ENCODE data around the gene ACE. TPM values are rescaled to one million over a fixed set of nuclear protein-coding genes. Genes with fewer than 3 reads are reported as not detected.

ACE gene
- total RNA-seq, 1 experiment from 2014 or later, result 4.5 TPM

GRCh38 chr17:63533433-63534077 lies 56.7 kb downstream of the ACE start:
- H3K27ac ChIP-seq (ENCODE audit: low read length), result no peak overlapping the region

GRCh38 chr17:63534078-63534570 lies 57.3 kb downstream of the ACE start:
- TF ChIP-seq, protein P1, sequence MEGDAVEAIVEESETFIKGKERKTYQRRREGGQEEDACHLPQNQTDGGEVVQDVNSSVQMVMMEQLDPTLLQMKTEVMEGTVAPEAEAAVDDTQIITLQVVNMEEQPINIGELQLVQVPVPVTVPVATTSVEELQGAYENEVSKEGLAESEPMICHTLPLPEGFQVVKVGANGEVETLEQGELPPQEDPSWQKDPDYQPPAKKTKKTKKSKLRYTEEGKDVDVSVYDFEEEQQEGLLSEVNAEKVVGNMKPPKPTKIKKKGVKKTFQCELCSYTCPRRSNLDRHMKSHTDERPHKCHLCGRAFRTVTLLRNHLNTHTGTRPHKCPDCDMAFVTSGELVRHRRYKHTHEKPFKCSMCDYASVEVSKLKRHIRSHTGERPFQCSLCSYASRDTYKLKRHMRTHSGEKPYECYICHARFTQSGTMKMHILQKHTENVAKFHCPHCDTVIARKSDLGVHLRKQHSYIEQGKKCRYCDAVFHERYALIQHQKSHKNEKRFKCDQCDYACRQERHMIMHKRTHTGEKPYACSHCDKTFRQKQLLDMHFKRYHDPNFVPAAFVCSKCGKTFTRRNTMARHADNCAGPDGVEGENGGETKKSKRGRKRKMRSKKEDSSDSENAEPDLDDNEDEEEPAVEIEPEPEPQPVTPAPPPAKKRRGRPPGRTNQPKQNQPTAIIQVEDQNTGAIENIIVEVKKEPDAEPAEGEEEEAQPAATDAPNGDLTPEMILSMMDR (IDR thresholded peaks at IDR 0.05), result no peak
- TF ChIP-seq, protein P2, sequence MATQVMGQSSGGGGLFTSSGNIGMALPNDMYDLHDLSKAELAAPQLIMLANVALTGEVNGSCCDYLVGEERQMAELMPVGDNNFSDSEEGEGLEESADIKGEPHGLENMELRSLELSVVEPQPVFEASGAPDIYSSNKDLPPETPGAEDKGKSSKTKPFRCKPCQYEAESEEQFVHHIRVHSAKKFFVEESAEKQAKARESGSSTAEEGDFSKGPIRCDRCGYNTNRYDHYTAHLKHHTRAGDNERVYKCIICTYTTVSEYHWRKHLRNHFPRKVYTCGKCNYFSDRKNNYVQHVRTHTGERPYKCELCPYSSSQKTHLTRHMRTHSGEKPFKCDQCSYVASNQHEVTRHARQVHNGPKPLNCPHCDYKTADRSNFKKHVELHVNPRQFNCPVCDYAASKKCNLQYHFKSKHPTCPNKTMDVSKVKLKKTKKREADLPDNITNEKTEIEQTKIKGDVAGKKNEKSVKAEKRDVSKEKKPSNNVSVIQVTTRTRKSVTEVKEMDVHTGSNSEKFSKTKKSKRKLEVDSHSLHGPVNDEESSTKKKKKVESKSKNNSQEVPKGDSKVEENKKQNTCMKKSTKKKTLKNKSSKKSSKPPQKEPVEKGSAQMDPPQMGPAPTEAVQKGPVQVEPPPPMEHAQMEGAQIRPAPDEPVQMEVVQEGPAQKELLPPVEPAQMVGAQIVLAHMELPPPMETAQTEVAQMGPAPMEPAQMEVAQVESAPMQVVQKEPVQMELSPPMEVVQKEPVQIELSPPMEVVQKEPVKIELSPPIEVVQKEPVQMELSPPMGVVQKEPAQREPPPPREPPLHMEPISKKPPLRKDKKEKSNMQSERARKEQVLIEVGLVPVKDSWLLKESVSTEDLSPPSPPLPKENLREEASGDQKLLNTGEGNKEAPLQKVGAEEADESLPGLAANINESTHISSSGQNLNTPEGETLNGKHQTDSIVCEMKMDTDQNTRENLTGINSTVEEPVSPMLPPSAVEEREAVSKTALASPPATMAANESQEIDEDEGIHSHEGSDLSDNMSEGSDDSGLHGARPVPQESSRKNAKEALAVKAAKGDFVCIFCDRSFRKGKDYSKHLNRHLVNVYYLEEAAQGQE (IDR thresholded peaks at IDR 0.05; ENCODE audit: insufficient read depth in 1 of 2, low read depth in 2 of 2, low read length in 1 of 2), result no peak
- no peak for TF ChIP-seq SIN3A (IDR thresholded peaks at IDR 0.05; ENCODE audit: borderline replicate concordance, insufficient read depth, low read depth, low read length)
- no peak for TF ChIP-seq TCF7L2 (IDR thresholded peaks at IDR 0.05; ENCODE audit: low read depth, low read length)
- TF ChIP-seq POLR2AphosphoS5 (IDR thresholded peaks at IDR 0.05; ENCODE audit: low read depth, low read length), result no peak

More at GRCh38 chr17:63533433-63534077, 56.7 kb downstream of the ACE start:
- no TSS peak for BruUV-seq (replicated peaks)
- H3K36me3 ChIP-seq (ENCODE audit: control insufficient read depth, insufficient read depth, low read length), result no peaks in the 10 kb centered on the region
- TF ChIP-seq, protein P2 (IDR thresholded peaks at IDR 0.05; ENCODE audit: insufficient read depth in 1 of 2, low read depth in 2 of 2, low read length in 1 of 2), result no peak
- TF ChIP-seq POLR2AphosphoS5 (IDR thresholded peaks at IDR 0.05; ENCODE audit: low read depth, low read length), result no peak
- no peaks in the 10 kb centered on the region for H3K9me3 ChIP-seq (ENCODE audit: control insufficient read depth, insufficient read depth, low read depth, low read length)
- intact Hi-C loops (cut with micrococcal nuclease; ENCODE audit: unreplicated experiment), result no loop called here
- in situ Hi-C loops (cut with HindIII; ENCODE audit: low pct_unique_long_range_greater_than_20kb, low sequenced_read_pairs), result no loop called here
- no peaks in the 10 kb centered on the region for H3K4me1 ChIP-seq (ENCODE audit: control insufficient read depth, insufficient read depth, low read length)
- no peaks in the 10 kb centered on the region for H3K27me3 ChIP-seq (ENCODE audit: control insufficient read depth, insufficient read depth, low read length)
- ChIA-PET CTCF (interaction anchor here (0.5 kb wide), 1 partner anchor 312 kb away, joined by 6 read pairs; no protein-coding TSS in a partner anchor), POLR2A (no interaction called here)
- DNase-seq (ENCODE audit: low read depth, low spot score) (no peak), ATAC-seq (no peak)
- no peak overlapping the region for H3K4me3 ChIP-seq (ENCODE audit: low read depth in 2 of 2, low read length in 2 of 2)

More at GRCh38 chr17:63534078-63534570, 57.3 kb downstream of the ACE start:
- no peaks in the 10 kb centered on the region for H3K4me1 ChIP-seq (ENCODE audit: control insufficient read depth, insufficient read depth, low read length)
- no peaks in the 10 kb centered on the region for H3K36me3 ChIP-seq (ENCODE audit: control insufficient read depth, insufficient read depth, low read length)
- ATAC-seq (no peak), DNase-seq (ENCODE audit: low read depth, low spot score) (no peak)
- H3K4me3 ChIP-seq (ENCODE audit: low read depth in 2 of 2, low read length in 2 of 2), result no peak overlapping the region
- CTCF ChIA-PET, result no interaction called here
- intact Hi-C loops (cut with micrococcal nuclease; ENCODE audit: unreplicated experiment), result no loop called here
- BruUV-seq (replicated peaks), result no TSS peak
- H3K27ac ChIP-seq (ENCODE audit: low read length), result no peak overlapping the region
- POLR2A ChIA-PET, result no interaction called here
- H3K27me3 ChIP-seq (ENCODE audit: control insufficient read depth, insufficient read depth, low read length), result no peaks in the 10 kb centered on the region
- in situ Hi-C loops (cut with HindIII; ENCODE audit: low pct_unique_long_range_greater_than_20kb, low sequenced_read_pairs), result no loop called here
- no peaks in the 10 kb centered on the region for H3K9me3 ChIP-seq (ENCODE audit: control insufficient read depth, insufficient read depth, low read depth, low read length)
